NCI-H2171 treated with DMSO at 0.1 percent for 48 hours (cell line): ENCODE data around the gene PARL.

ENCODE experiments used
- DNase-seq: peaks from one replicate; lab custom pipeline; 2025; lab: John Stamatoyannopoulos, UW

The PARL gene

GRCh38 chr3:183817639-183818038, 67.0 kb downstream of the PARL start:
- DNase-seq = no peak

DNA sequence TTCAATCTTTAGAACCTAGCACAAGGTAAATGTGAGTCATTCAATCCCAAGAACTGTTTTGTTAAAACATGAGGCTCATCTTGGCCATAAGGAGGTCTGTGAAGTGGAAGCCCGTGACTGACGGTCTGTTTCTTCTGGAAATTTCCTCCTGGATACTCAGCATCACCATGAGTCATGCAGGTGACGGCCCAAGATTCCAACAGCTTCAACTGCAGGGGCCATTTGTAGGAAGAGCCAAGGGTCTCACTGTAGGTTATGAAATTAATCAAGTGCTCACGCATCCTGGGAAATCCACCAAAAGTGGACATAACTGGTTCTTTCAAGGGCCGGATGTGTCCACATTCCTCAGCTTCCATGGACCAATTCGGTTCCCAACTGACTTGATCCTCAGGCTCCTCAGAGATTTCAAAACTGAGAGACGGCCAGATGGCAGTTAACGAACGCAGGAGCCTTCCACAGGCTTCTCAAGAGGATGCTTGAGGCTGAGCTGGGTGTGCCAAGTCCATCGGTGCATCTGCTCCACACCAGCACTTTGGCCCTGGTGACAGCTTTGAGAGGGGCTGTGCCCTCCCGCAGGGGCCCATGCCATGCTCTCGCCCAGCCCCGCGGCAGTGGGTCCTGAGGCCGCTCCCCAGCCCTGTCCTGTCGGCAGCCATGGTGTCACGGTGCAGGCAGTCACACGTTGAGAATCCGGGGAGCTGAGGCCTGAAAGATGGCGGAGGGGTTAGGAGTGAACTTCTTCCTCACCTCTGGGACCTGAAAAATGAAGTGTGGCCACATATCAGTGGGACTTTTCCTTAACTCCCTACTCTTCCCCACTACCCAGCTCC, 67.8 kb downstream of the PARL start:
- peak; percentile 34 for DNase-seq

GRCh38 chr3:183815951-183816475, 68.7 kb downstream of the PARL start:
- no peak for DNase-seq

DNA sequence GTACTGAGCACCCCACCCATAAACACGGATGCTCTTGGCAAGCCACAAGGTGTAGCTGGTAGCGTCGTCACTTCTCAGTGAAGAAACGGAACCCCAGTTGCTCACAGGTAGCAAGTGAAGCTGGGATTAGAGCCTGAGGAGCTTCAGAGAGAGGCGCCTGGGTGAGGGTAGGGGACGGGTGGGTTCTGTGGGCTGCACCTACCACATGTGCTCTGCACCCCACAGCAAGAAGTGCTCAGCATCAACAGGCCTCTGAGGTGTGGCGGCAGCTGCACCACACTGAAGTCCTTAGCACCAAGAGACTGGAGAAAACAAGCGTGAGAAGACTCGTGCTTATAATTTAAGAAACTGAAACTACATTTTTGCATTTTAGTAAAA, 69.1 kb downstream of the PARL start:
- DNase-seq = no peak

DNA sequence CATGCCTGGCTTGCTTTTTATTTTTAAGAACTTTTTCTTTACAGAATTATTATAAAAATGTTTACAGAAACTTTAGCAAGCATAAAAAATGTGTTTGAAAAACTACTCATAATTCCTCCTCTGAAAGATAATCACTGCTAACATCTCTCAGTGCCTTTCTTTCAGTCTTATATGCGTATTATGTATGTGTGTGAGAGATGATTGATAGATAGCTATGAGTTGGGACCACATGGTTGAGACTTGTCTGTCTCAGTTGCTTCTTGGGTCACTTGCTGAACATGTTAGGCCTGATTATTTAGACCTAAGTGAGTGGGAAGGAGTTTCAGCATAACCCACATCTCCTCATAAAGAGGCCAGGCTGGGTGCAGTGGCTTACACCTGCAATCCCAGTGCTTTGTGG, 70.4 kb downstream of the PARL start:
- no peak for DNase-seq

DNA sequence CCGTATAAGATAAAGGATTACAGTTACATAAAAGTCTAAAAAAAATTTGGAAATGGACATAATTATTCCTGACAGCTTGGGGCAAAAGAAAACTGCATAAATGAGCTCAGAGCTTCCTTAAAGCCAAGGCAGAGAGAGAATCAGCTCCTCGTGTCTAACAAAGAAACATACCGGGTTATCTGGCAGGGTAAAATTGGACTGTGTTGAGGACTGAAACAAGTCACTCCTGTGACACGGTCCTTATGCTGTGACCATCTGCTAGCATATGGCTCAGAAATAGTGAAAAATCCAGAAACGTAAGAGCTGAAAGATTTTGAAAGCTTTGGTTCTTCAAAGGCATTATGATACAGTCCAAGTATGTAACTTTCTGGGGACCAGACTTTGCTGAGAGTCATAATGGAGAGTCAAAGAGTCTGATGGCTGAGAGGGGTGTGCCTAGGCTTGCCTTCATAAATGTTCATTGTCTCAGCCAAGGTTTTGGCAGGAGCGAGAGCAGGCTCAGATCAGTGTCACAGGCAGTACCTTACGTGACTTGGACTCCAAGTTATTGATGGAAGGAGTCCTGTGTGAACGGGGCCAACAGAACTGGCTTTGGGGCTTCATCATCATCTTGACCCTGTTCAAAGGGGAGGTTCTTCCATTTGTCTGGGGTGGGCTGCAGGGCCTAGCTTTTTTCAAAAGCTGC, 71.8 kb downstream of the PARL start:
- DNase-seq = peak; percentile 91

DNA sequence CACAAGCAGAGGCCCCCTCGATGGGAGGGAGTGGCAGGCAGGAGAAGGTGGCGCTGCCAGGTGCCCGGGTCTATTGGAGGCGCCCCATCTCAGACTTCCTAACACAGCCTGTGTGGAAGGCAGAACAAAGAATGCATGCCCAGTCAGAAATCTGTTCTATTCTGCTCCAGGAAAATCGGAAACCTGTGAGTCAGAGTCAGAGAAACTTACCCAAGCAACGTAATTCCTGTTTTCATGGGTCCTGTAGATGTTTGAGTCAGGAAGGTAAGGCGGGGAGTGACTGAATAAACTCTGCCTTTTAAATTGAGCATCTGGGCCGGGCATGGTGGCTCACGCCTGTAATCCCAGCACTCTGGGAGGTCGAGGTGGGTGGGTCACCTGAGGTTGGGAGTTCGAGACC, 73.0 kb downstream of the PARL start:
- DNase-seq = no peak

DNA sequence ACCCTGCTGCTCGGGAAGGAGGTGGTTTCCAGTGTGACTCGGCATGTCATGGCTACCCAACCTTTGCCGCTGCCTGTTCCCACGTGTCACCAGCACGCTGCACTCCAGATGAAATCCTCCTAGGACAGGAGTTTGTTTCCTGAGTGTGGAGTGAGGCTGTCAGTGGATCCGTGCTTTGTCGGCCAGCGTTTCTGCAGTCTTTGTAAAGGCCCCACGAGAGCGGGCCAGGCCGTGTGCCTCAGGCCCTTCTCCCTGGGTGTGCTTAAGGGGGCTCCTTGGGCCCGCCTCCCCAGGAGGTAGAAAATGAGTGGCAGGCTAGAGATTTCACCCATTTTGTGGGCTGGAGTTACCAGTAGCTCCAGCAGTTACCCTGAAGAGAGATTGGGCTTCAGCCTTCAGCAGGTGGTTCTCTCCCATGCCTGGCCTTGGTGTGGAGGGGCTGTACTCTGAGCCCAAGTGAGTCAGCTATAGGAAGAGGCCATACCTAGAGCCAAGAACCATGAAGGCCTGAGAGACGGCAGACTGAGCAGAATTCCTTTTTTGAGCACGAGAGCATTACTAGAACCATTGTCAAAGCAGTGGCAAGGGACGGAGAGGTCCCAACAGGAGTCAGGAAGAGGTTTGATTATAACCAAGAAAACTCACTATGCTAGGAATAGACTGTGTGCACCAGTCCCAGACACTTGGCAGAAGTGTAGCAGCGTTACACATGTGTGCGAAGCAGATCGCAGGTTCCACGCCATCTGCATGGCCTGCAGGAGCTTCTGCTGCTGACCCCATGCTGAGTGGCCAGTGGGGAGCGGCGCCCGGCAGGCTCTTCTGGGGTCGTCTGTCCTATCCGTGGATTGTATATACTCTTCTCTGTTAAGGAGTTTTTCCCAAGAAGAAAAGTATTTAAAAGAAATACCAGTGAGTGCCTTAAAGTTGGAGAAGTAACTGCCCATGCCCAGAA, 73.8 kb downstream of the PARL start:
- DNase-seq = no peak

GRCh38 chr3:183809270-183809669, 75.4 kb downstream of the PARL start:
- no peak for DNase-seq

DNA sequence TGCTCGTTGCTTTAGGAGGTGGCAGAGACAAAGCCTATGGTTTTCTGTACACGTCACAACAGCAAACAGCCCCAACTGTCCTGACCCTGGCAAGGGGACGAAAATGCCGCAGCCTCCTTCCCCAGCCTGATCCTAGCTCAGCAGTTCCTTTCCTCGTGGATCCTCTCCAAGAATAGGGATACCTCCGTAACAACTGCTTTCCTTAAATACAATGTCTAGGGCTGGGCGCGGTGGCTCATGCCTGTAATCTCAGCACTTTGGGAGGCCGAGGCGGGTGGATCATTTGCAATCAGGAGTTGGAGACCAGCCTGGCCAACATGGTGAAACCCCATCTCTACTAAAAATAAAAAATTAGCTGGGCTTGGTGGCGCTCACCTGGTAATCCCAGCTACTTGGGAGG, 76.3 kb downstream of the PARL start:
- no peak for DNase-seq

GRCh38 chr3:183807881-183808280, 76.8 kb downstream of the PARL start:
- no peak for DNase-seq

GRCh38 chr3:183807209-183807728, 77.4 kb downstream of the PARL start:
- peak; percentile 97 for DNase-seq

DNA sequence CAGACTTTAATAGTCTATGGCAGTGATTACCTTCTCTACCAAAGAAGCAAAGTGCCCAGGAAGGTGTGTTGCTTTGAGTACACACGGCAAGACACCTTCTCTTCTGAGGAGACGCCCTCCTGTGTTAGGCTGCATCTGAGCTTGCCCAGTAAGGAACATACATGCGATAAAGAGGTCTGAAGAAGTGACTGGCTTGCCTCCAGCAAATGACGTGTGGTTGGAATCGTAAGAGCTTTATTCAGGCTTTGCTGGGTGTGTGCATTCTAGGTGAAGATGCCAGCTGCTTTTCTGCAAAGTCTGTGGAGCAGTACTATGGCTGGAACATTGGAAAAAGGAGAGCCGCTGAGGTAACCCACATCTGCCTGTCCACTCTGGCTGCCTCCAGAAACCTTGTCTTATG, 81.7 kb downstream of the PARL start:
- peak; percentile 12 for DNase-seq

DNA sequence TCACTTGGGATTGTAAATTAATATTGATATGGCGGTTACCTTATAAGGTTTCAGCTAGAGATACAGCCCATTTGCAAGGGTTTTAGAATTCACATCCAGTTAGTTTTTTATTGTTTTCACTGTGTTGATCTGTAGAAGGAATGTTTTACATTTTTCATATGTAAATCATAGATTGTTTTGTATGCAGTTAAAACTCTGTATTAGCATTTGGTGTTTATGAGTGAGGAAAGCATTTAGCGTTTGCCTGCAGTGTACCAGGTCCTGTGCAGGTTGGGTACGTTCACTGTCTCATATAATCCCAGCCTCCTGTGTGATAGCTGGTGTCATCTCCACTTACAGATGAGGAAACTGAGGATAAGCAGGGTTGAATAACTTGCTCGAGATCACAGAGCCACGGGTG, 83.1 kb downstream of the PARL start:
- DNase-seq = no peak

DNA sequence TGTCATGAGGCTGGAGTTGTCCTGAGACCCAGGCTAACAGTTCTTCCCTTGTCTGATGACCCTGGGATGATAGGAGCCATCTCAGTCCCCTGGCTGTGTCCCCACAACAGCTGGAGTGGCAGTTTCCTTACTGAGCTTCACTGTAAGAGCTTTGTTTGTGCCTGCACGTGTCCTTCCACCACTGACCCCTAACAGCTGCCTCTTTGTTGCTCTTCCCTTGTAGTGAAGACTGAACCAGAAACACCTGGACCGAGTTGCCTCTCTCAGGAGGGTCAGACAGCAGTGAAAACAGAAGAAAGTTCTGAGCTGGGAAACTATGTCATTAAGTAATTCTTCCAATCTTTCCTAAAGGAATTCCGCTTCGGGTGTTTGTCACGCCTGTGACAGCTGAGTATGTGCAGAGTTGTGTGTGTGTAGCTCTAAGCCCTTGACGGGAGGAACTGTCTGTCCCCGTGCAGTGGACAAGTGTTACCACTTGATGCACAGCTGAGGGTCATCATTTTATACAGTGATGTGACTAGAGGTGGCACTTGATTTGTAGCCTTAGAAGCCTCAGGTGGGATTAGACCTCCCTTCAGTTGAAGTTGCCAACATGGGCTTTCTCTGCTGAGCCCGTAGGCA, 84.3 kb downstream of the PARL start:
- no peak for DNase-seq

- no peak for DNase-seq
Observed at GRCh38 chr3:183799461-183799860, 85.2 kb downstream of the PARL start.

- no peak for DNase-seq
Observed at GRCh38 chr3:183797996-183798395, 86.7 kb downstream of the PARL start.

- no peak for DNase-seq
Observed at GRCh38 chr3:183796372-183796771, 88.3 kb downstream of the PARL start.

- no peak for DNase-seq
Observed at GRCh38 chr3:183794452-183794851, 90.2 kb downstream of the PARL start.

- DNase-seq = no peak
Observed at GRCh38 chr3:183792976-183793375, 91.7 kb downstream of the PARL start.

- no peak for DNase-seq
Observed at GRCh38 chr3:183790700-183791099, 94.0 kb downstream of the PARL start.

DNA sequence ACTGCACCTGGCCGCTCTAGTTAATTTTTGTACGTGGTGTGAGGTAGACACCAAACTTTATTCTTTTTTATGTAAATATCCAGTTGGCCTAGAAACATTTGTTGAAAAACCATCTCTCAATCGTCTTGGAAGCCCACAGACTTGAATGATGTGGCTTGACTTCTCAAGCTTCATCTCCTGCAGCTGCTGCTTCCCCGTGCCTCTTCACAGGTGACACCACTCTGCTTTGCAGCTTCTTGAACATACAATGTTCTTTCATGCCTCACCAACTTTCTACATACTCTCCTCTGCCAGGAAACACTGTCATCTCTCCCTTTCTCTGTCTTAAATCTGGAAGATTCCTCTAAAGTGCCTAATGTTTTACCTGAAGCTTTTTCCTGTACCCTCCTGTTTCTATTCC, 94.9 kb downstream of the PARL start:
- DNase-seq = no peak
